OCI-LY3 (cell line): ENCODE data around the gene MAML2.

Experiments
- H2AFZ ChIP-seq: fragments of 200-600, 300-600 bp; shearing (Covaris generic); 2 replicates; pipeline ENCODE4 v1.6.0; 2014; ENCODE audit warnings: antibody characterized with exemption, low read depth, low read length
- H3K27ac ChIP-seq: fragments of 200-600, 300-600 bp; sonication (generic); 2 replicates; pipeline ENCODE4 v1.5.1; 2014; ENCODE audit warnings: mild to moderate bottlenecking, low read length, moderate library complexity, mixed read lengths
- H3K27me3 ChIP-seq: fragments of 200-600, 300-600 bp; sonication (generic); 2 replicates; pipeline ENCODE4 v1.6.1; 2014; ENCODE audit warnings: low read depth, low read length, mixed read lengths
- H3K36me3 ChIP-seq: fragments of 200-600, 300-600 bp; sonication (generic); replicated peaks from 2 replicates; pipeline ENCODE3; 2014; ENCODE audit warnings: low read depth, low read length, mixed read lengths
- H3K4me1 ChIP-seq: fragments of 300-600, 200-600 bp; sonication (generic); 2 replicates; pipeline ENCODE4 v1.6.1; 2014; ENCODE audit warnings: low read length, mixed read lengths
- H3K4me2 ChIP-seq: fragments of 200-600, 300-600 bp; sonication (generic); 2 replicates; pipeline ENCODE4 v1.6.1; 2014; ENCODE audit warnings: low read length, mixed read lengths
- H3K4me3 ChIP-seq: fragments of 300-600, 200-600 bp; sonication (generic); 2 replicates; pipeline ENCODE4 v1.5.1; 2014; ENCODE audit warnings: antibody characterized with exemption, mild to moderate bottlenecking, low read length, moderate library complexity
- H3K79me2 ChIP-seq: fragments of 300-600, 200-600 bp; shearing (Covaris generic); 2 replicates; pipeline ENCODE4 v1.6.1; 2014; ENCODE audit warnings: mild to moderate bottlenecking, low read length, mixed read lengths
- H3K9ac ChIP-seq: fragments of 300-600, 200-600 bp; shearing (Covaris generic); 2 replicates; pipeline ENCODE4 v1.6.0; 2014; ENCODE audit warnings: mild to moderate bottlenecking, low read length, moderate library complexity
- H3K9me3 ChIP-seq: fragments of 200-600, 300-600 bp; shearing (Covaris generic); 2 replicates; pipeline ENCODE4 v1.6.1; 2014; ENCODE audit warnings: low read length, mixed read lengths; ENCODE audit not compliant: insufficient read depth
- H4K20me1 ChIP-seq: fragments of 200-600, 300-600 bp; sonication (generic); 2 replicates; pipeline ENCODE4 v1.6.1; 2016; ENCODE audit warnings: low read length, mixed read lengths; ENCODE audit not compliant: insufficient read depth
- EZH2phosphoT487 ChIP-seq: fragments of 200-600 bp; shearing (Covaris generic); IDR thresholded peaks from 2 replicates; pipeline ENCODE4 v1.6.1; 2018; ENCODE audit warnings: antibody characterized with exemption, mixed run types, low read depth
- TF ChIP-seq, protein P1 (sequence below): fragments of 200-600, 300-600 bp; sonication (generic); IDR thresholded peaks from 2 replicates; pipeline ENCODE4 v1.5.1; 2014; ENCODE audit warnings: antibody characterized with exemption, low read length, low read depth

Gene MAML2

GRCh38 chr11:96154802-96155520 lies 188.0 kb downstream of the MAML2 start:
- no peak overlapping the region for H3K4me3 ChIP-seq

DNA sequence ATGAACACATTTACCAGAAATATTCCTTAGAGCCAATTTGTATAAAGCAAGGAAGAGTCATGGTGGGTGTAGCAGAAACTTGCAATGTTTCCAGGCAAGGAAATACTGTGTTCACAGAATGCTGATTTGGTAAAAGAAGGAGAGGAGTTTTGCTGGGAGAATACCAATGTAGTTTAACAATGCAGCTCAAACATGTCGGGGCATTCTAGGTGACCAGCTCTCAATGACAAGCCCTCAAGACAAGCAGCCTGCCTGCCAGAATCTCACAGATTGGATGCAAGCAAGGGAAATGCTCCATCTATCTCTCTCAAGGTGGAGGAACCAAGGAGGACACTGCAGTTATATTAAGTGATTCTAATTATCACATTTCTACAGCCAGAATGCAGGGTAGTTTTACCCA lies 190.4 kb downstream of the MAML2 start:
- H4K20me1 ChIP-seq: no peaks in the 10 kb centered on the region
- H3K4me3 ChIP-seq: no peak overlapping the region
- no peak overlapping the region for H2AFZ ChIP-seq
- no peak overlapping the region for H3K27ac ChIP-seq
- no peaks in the 10 kb centered on the region for H3K36me3 ChIP-seq
- no peak overlapping the region for H3K9ac ChIP-seq
- TF ChIP-seq, protein P1, sequence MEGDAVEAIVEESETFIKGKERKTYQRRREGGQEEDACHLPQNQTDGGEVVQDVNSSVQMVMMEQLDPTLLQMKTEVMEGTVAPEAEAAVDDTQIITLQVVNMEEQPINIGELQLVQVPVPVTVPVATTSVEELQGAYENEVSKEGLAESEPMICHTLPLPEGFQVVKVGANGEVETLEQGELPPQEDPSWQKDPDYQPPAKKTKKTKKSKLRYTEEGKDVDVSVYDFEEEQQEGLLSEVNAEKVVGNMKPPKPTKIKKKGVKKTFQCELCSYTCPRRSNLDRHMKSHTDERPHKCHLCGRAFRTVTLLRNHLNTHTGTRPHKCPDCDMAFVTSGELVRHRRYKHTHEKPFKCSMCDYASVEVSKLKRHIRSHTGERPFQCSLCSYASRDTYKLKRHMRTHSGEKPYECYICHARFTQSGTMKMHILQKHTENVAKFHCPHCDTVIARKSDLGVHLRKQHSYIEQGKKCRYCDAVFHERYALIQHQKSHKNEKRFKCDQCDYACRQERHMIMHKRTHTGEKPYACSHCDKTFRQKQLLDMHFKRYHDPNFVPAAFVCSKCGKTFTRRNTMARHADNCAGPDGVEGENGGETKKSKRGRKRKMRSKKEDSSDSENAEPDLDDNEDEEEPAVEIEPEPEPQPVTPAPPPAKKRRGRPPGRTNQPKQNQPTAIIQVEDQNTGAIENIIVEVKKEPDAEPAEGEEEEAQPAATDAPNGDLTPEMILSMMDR: no peak
- no peak for TF ChIP-seq EZH2phosphoT487
- no peak overlapping the region for H3K4me2 ChIP-seq
- H3K79me2 ChIP-seq: peaks cover 7% of the 10 kb centered on the region; the same call in 1 of the 2 replicates
- H3K4me1 ChIP-seq: peaks cover 40% of the 10 kb centered on the region
- no peaks in the 10 kb centered on the region for H3K27me3 ChIP-seq
- no peaks in the 10 kb centered on the region for H3K9me3 ChIP-seq

More at GRCh38 chr11:96154802-96155520, 188.0 kb downstream of the MAML2 start:
- Histone ChIP-seq H3K36me3 (no peaks in the 10 kb centered on the region), H3K9me3 (no peaks in the 10 kb centered on the region), H3K27me3 (no peaks in the 10 kb centered on the region), H3K79me2 (peaks cover 7% of the 10 kb centered on the region; the same call in 1 of the 2 replicates), H4K20me1 (no peaks in the 10 kb centered on the region), H3K27ac (no peak overlapping the region), H2AFZ (no peak overlapping the region), H3K4me1 (peaks cover 44% of the 10 kb centered on the region), H3K4me2 (no peak overlapping the region), H3K9ac (no peak overlapping the region)
- TF ChIP-seq, protein P1: no peak
- no peak for TF ChIP-seq EZH2phosphoT487

DNA sequence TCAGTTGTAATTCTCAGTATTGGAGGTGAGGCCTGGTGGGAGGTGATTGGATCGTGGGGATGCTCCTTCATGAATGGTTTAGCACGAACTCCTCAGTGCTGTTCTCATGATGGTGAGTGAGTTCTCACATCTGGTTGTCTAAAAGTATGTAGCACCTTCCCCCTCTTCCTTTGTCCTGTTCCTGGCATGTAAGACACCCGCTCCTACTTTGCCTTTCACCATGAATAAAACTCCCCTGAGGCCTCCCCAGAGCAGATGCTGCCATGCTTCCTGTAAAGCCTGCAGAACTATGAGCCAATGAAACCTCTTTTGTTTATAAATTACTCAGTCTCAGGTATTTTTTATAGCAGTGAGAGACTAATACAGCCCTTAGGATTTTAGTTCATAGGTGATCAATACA lies 191.5 kb downstream of the MAML2 start:
- TF ChIP-seq, protein P1: no peak
- no peak for TF ChIP-seq EZH2phosphoT487
- H3K9me3 ChIP-seq: no peaks in the 10 kb centered on the region
- peaks cover 29% of the 10 kb centered on the region for H3K4me1 ChIP-seq
- H3K9ac ChIP-seq: no peak overlapping the region
- H3K36me3 ChIP-seq: no peaks in the 10 kb centered on the region
- H3K27me3 ChIP-seq: no peaks in the 10 kb centered on the region
- H2AFZ ChIP-seq: no peak overlapping the region
- H3K79me2 ChIP-seq: peaks cover 7% of the 10 kb centered on the region; the same call in 1 of the 2 replicates
- H3K4me2 ChIP-seq: no peak overlapping the region
- H3K4me3 ChIP-seq: no peak overlapping the region
- H4K20me1 ChIP-seq: no peaks in the 10 kb centered on the region
- H3K27ac ChIP-seq: no peak overlapping the region

DNA sequence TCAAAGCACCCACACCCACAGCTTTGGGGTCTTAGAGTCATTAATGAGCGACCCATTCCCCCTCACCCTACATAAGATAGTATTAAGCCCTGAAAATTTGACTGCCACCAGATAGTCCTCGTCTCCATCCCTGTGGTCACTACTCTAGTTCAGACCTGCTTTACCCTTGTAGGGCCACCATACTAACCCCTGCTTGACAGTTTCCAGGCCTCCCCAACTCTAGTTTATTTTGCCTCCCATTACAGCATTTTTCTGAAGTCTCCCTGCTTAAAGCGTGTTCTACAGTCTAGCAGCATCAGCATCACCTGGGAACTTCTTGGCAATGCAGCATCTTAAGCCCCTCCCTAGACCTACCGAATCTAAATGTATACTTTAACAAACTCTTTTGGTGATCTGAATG lies 192.4 kb downstream of the MAML2 start:
- TF ChIP-seq, protein P1: no peak
- no peak for TF ChIP-seq EZH2phosphoT487
- peaks cover 20% of the 10 kb centered on the region for H3K4me1 ChIP-seq
- H3K4me3 ChIP-seq: no peak overlapping the region
- H2AFZ ChIP-seq: no peak overlapping the region
- H3K79me2 ChIP-seq: peaks cover 4% of the 10 kb centered on the region; the same call in 1 of the 2 replicates
- H3K27me3 ChIP-seq: no peaks in the 10 kb centered on the region
- H4K20me1 ChIP-seq: no peaks in the 10 kb centered on the region
- H3K36me3 ChIP-seq: no peaks in the 10 kb centered on the region
- H3K4me2 ChIP-seq: no peak overlapping the region
- no peaks in the 10 kb centered on the region for H3K9me3 ChIP-seq
- no peak overlapping the region for H3K27ac ChIP-seq
- H3K9ac ChIP-seq: no peak overlapping the region
